Left lung (tissue), 10 donors: ENCODE data around the gene PCYOX1L. TPM values are rescaled to one million over a fixed set of nuclear protein-coding genes. Genes with fewer than 3 reads are reported as not detected.
A peak's percentile ranks its signal among the peaks of the same experiment; 100 is the strongest.

Source experiments
- ATAC-seq: fragments of 200-7000 bp; cut with Tn5 transposase; one replicate; pipeline ENCODE4 v1.9.1; 2020; ENCODE audit warnings: moderate library complexity
- DNase-seq, 4 donors: peaks; one replicate each; pipeline ENCODE4 v3.0.0-alpha.2; 2013 to 2020
- H3K27ac ChIP-seq, 2 donors: fragments of 200-600 bp; sonication (generic) in 1 of 2; one replicate each; pipeline versions ENCODE4 v1.5.0 to v1.8.0; 2020 to 2021
- H3K27me3 ChIP-seq, 2 donors: fragments of 200-600 bp; sonication (generic) in 1 of 2; one replicate each; pipeline versions ENCODE4 v1.5.0 to v1.8.0; 2020 to 2021
- H3K36me3 ChIP-seq, 2 donors: fragments of 200-600 bp; sonication (generic) in 1 of 2; one replicate each; pipeline versions ENCODE4 v1.5.0 to v1.8.0; 2020 to 2021
- H3K4me1 ChIP-seq, 2 donors: fragments of 200-600 bp; one replicate each; pipeline ENCODE4 v1.8.0; 2021
- H3K4me3 ChIP-seq, 2 donors: fragments of 200-600 bp; sonication (generic) in 1 of 2; one replicate each; pipeline versions ENCODE4 v1.5.0 to v1.8.0; 2020 to 2021; ENCODE audit warnings: mild to moderate bottlenecking in 1 of 2
- H3K9me3 ChIP-seq, 2 donors: fragments of 200-600 bp; sonication (generic) in 1 of 2; one replicate each; pipeline versions ENCODE4 v1.5.0 to v1.8.0; 2020 to 2021
- intact Hi-C, 2 donors: fragments of 100-400 bp; cut with DNase I; formaldehyde crosslinking; loops; one replicate each; pipeline versions ENCODE4 v1.11.2 to v1.14.2; 2022
- polyA plus RNA-seq, 6 donors: library from polyadenylated mRNA; unstranded; fragments of 120-200 nt; gene quantifications; one replicate each; pipeline ENCODE4 v1.2.1, GENCODE V29; 2013; ENCODE audit not compliant: insufficient read length in 6 of 6
- total RNA-seq, 2 donors: library from RNA; stranded (reverse); fragmentation: NEBNext Ultra II Directional; extraction: Animal tissue kit (Norgen Biotek cat#: 25700); gene quantifications; one replicate each; pipeline ENCODE4 v1.2.1, GENCODE V29; 2021
- TF ChIP-seq, protein P1 (sequence below), 2 donors: fragments of 200-600 bp; sonication (generic) in 1 of 2; IDR thresholded peaks; one replicate each; pipeline versions ENCODE4 v1.5.0 to v1.8.0; 2021; ENCODE audit warnings: antibody characterized with exemption in 2 of 2
- donor health status: DM: no; HTN: yes; CAD: no.
- donor health status: DM: no; HTN: no; CAD: no.

PCYOX1L gene
- total and polyA plus RNA-seq, 8 donors: 9.0 to 17.9 (median 15.8) TPM

DNA sequence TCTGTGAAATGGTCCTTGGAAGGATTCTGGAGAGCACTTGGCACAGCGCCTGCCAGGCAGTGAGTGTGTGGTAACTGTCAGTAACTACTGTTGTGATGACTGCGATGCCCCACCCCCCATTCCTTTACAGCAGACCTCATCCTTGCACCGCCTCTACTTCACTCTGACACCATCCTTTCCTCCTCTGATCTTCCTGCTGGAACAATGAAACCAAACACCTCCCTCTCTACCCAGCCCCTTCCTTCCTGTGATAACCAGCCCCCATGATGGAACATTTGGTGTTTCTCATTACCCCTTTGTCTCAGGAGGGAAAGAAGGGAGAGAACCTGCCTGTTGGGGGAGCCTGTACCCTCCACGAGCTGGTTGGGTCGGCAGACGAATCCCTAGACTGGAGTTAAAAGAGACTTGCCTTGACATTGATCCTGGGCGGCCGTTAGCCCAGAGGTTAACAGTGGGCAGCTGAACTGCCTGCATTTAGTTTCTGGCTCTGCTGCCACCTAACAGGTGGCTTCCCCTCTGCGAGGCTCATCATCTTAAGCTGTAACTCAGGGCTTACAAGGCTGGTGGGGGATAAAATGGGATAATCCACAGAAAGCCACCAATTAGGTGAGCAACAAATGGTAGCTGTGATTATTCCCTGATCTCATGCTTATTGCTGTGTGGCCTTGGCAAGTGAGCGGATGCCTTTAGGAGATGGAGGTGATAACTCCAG is 46.7 kb upstream of the PCYOX1L start:
- H3K4me1 ChIP-seq: peaks cover 0 to 9% of the 10 kb centered on the region in 2 donors
- H3K4me3 ChIP-seq: no peak overlapping the region
- ATAC-seq (peak; percentile 43), DNase-seq (peak in 1 of 4 donors; percentile 44)
- no peaks in the 10 kb centered on the region for H3K27me3 ChIP-seq
- TF ChIP-seq, protein P1, sequence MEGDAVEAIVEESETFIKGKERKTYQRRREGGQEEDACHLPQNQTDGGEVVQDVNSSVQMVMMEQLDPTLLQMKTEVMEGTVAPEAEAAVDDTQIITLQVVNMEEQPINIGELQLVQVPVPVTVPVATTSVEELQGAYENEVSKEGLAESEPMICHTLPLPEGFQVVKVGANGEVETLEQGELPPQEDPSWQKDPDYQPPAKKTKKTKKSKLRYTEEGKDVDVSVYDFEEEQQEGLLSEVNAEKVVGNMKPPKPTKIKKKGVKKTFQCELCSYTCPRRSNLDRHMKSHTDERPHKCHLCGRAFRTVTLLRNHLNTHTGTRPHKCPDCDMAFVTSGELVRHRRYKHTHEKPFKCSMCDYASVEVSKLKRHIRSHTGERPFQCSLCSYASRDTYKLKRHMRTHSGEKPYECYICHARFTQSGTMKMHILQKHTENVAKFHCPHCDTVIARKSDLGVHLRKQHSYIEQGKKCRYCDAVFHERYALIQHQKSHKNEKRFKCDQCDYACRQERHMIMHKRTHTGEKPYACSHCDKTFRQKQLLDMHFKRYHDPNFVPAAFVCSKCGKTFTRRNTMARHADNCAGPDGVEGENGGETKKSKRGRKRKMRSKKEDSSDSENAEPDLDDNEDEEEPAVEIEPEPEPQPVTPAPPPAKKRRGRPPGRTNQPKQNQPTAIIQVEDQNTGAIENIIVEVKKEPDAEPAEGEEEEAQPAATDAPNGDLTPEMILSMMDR (IDR thresholded peaks at IDR 0.05): no peak
- H3K36me3 ChIP-seq: no peaks in the 10 kb centered on the region
- no peaks in the 10 kb centered on the region for H3K9me3 ChIP-seq
- intact Hi-C loops: no loop called here
- no peak overlapping the region for H3K27ac ChIP-seq

DNA sequence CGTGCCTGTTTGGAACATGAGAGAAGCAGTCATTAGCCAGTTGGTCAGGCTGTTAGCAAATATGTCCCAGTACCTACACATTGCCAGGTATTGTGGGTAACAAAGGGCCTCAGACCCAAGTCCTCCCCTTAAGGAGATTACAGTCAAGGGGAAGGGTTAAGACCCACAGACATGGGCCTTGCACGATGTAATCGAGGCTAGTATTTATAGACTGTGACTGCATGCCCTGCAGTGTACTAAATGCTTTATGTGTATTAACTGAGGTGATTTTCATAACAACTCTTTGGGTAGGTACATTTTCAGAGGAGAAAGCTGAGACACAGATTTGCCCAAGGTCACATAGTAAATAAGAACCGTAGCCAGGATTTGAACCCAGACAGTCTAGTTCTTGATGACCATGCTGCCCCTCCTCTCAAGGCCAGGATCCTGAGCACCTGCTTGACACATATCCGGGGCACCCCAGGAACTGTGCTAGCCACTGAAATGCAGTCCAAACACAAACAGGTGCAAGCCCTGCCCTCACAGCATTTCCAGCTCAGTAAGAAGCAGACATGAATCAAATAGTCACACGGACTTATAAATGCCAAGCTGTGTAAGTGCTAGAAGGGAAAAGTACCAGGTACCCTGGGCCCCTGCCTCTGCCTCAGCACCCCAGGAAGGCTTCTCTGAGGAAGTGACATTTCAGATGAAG is 44.5 kb upstream of the PCYOX1L start:
- H3K36me3 ChIP-seq: no peaks in the 10 kb centered on the region
- no peaks in the 10 kb centered on the region for H3K9me3 ChIP-seq
- no peak overlapping the region for H3K4me3 ChIP-seq
- no peak for DNase-seq
- ATAC-seq: no peak
- TF ChIP-seq, protein P1 (IDR thresholded peaks at IDR 0.05): no peak
- no peak overlapping the region for H3K27ac ChIP-seq
- intact Hi-C loops: no loop called here
- H3K27me3 ChIP-seq: no peaks in the 10 kb centered on the region
- H3K4me1 ChIP-seq: peaks cover 0 to 9% of the 10 kb centered on the region in 2 donors

DNA sequence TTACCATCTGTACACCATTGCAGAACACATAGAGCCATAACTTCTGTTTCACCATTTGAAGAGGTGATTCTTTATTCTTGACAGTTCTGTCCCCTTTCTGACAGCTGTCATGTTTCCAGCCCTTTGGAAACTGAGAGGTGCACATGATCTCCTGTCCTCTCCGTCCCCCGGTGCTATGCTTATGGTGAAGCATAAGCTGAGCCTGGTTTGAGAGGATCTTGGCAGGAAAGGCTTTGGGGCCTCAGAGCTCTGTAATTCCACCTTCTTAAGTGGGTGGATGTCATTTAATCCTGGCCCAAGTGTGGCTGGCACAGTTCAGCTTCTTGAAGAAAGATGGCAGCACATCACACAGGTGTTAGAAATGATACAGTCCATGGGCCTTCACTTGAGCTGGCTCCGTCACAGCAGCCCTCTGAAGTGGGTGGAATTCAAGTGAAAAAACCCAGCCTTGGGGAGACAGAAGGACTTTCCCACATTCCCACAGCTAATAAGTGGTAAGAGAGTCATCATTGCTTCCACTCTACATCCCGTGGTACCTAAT is 43.2 kb upstream of the PCYOX1L start:
- Histone ChIP-seq H3K4me3 (no peak overlapping the region), H3K4me1 (peaks cover 0 to 8% of the 10 kb centered on the region in 2 donors), H3K27ac (no peak overlapping the region), H3K27me3 (no peaks in the 10 kb centered on the region), H3K9me3 (no peaks in the 10 kb centered on the region), H3K36me3 (no peaks in the 10 kb centered on the region)
- intact Hi-C loops: loop anchor here in 1 of 2 donors (5.0 kb wide), 1 partner anchor 58 kb away; no protein-coding TSS in a partner anchor
- DNase-seq (no peak), ATAC-seq (no peak)
- TF ChIP-seq, protein P1 (IDR thresholded peaks at IDR 0.05): no peak

DNA sequence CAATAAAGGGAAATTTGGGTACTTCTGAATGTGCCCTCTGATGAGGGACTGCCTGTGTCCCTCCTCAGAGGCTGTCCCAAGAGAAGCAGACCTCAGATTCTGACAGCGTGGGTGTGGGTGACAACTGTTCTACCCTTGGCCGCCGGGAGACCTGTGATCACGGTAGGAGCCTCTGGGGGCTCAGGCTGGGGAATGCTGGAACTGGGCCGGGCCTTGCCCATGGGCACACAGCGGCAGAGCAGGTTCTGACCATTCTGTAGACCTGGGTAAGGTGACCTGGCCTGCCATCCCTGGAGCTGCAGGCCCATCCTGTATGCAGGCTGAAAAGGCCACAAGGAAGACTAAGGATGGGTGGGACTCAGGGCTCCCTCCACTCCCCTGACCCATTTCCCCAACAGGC is 42.1 kb upstream of the PCYOX1L start:
- intact Hi-C loops: loop anchor here in 1 of 2 donors (5.0 kb wide), 1 partner anchor 57 kb away; no protein-coding TSS in a partner anchor
- no peak for DNase-seq
- Histone ChIP-seq H3K27me3 (no peaks in the 10 kb centered on the region), H3K27ac (no peak overlapping the region), H3K9me3 (no peaks in the 10 kb centered on the region), H3K4me1 (peaks cover 3 to 7% of the 10 kb centered on the region in 2 donors), H3K36me3 (no peaks in the 10 kb centered on the region), H3K4me3 (no peak overlapping the region)
- TF ChIP-seq, protein P1 (IDR thresholded peaks at IDR 0.05): no peak
- no peak for ATAC-seq
